ENCODE results near the gene DDX53.

Gene DDX53

GRCh38 chrX:23052324-23052723, 52.6 kb downstream of the DDX53 start:
- DNase-seq, result no peak
